SK-N-MC (cell line): Measurements from ENCODE around the gene IL4R.

Experiments used
- EZH2 ChIP-seq: fragments of 200-600 bp; sonication (generic); IDR thresholded peaks from one replicate; pipeline ENCODE4 v1.6.1; 2017; ENCODE audit warnings: antibody characterized with exemption
- FOXP2 ChIP-seq: optimal IDR thresholded peaks from 2 replicates; pipeline ENCODE3; 2011; ENCODE audit warnings: mild to moderate bottlenecking, moderate library complexity; ENCODE audit not compliant: insufficient read depth; ENCODE audit errors: extremely low read length, control extremely low read depth
- POLR2AphosphoS5 ChIP-seq: IDR thresholded peaks from 2 replicates; pipeline ENCODE4 v1.6.1; 2012; ENCODE audit warnings: mild to moderate bottlenecking, low read depth, low read length, borderline replicate concordance

DNA sequence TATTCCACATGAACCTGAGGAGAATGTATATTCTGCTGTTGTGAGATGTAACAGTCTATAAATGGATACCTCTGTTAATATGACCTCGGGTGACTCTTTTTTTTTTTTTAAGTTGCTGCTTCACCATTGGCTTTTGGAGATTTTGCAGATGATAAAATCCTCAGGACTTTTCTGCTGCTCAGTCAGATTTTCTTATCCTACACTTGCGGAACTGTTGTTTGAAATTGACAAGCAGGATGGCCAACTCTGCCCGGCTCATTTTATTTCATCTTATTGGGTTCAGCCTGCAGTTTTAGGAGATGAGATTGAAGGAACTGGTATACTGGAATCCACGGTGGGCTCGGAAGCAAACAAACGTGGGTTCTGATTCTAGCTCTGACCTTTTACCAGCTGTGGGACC lies 19.3 kb downstream of the IL4R start:
- no peak for TF ChIP-seq POLR2AphosphoS5
- no peak for TF ChIP-seq EZH2
- no peak for TF ChIP-seq FOXP2
